SK-N-SH (cell line): Measurements from ENCODE around the gene FLYWCH2.

ENCODE experiments used
- CTCF ChIP-seq: fragments of 200-600 bp; sonication (generic); IDR thresholded peaks from 2 replicates; pipeline ENCODE4 v1.6.1; 2017; ENCODE audit warnings: antibody characterized with exemption, mild to moderate bottlenecking, moderate library complexity
- EZH2phosphoT487 ChIP-seq: fragments of 200-600 bp; sonication (generic); IDR thresholded peaks from 2 replicates; pipeline ENCODE4 v1.6.1; 2017; ENCODE audit warnings: low read depth, mixed run types, mild to moderate bottlenecking, antibody characterized with exemption, moderate library complexity, borderline replicate concordance
- REST ChIP-seq: IDR thresholded peaks from 2 replicates; pipeline ENCODE4 v1.6.1; 2012; ENCODE audit warnings: mild to moderate bottlenecking, low read depth, low read length, moderate library complexity
- RFX5 ChIP-seq: IDR thresholded peaks from 2 replicates; pipeline ENCODE4 v1.6.1; 2012; ENCODE audit warnings: mild to moderate bottlenecking, improper control_type of control experiment, low read length

DNA sequence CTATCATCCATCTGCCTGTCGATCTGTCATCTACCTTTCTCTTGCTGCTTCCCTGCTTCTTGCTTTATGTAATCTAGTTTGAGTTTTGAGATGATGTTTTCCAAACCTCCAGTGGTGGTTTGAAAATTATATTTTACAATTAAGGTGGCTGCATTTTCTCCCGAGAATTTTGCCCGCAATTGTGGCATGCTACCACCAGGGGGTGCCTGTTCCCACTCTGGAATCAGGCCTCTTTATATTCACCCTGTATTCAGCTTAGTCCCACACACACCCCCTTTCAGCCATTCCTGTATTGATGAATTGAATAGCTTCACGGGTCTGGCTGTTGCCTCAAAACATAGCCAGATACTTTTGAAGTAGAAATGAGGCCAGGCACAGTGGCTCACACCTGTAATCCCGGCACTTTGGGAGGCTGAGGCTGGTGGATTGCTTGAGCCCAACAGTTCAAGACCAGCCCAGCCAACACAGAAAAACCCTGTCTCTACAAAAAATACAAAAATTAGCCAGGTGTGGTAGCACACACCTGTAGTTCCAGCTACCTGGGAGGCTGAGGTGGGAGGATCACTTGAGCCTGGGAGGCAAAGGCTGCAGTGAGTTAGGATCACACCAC lies 28.2 kb upstream of the FLYWCH2 start:
- TF ChIP-seq CTCF (peak; percentile 58), RFX5 (no peak), REST (no peak), EZH2phosphoT487 (no peak)
